NT2/D1 (cell line): ENCODE results near the gene MFSD11.
"Not testable (repeated sequence)": the region's sequence is repeated elsewhere in the genome, so short reads cannot be mapped to it uniquely, and the experiment has no call there.

Source experiments
- SUZ12 ChIP-seq: IDR thresholded peaks from 2 replicates; pipeline ENCODE4 v1.6.1; 2011; ENCODE audit not compliant: insufficient read length, insufficient read depth; ENCODE audit errors: extremely low read depth
- YY1 ChIP-seq: IDR thresholded peaks from 2 replicates; pipeline ENCODE4 v1.6.1; 2011; ENCODE audit not compliant: insufficient read length, insufficient read depth
- ZNF274 ChIP-seq: IDR thresholded peaks from 2 replicates; pipeline ENCODE4 v1.6.1; 2011; ENCODE audit warnings: mild to moderate bottlenecking, low read depth, low read length

DNA sequence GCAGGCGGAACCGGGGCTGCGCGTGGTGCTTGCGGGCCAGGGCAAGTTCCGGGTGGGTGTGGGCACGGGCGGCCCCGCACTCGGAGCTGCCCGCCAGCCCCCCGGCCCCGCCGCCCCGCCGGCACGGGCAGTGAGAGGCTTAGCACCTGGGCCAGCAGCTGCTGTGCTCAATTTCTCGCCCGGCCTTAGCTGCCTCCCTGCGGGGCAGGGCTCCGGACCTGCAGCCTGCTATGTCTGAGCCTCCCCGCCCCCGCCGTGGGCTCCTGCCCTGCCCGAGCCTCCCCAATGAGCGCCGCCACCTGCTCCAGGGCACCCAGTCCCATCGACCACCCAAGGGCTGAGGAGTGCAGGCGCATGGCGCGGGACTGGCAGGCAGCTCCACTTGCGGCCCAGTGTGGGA lies 68.2 kb downstream of the MFSD11 start:
- TF ChIP-seq ZNF274, SUZ12, YY1: not testable (repeated sequence)
